Esophagus squamous epithelium (tissue), 4 donors: ENCODE data around the gene GPR62.

ENCODE experiments used
- CTCF ChIP-seq, 6 experiments: fragments of 450-650 bp in 4 of 6; fragments of 200-600 bp in 2 of 6; sonication (generic) in 2 of 6; IDR thresholded peaks; one replicate each; pipeline ENCODE4 v1.5.1; 2016 to 2019; ENCODE audit warnings: antibody characterized with exemption in 6 of 6, mild to moderate bottlenecking in 4 of 6, moderate library complexity in 4 of 6
- POLR2A ChIP-seq, 4 donors: fragments of 450-650 bp; IDR thresholded peaks; one replicate each; pipeline ENCODE4 v1.6.1; 2017; ENCODE audit warnings: antibody characterized with exemption in 4 of 4, mild to moderate bottlenecking in 4 of 4, moderate library complexity in 3 of 4

GRCh38 chr3:51950899-51951298 is 4.3 kb upstream of the GPR62 start:
- TF ChIP-seq CTCF (IDR thresholded peaks at IDR 0.05) = no peak
- no peak for TF ChIP-seq POLR2A (IDR thresholded peaks at IDR 0.05)
